A549 (cell line): Measurements from ENCODE around the gene SCN2B. TPM values are rescaled to one million over a fixed set of nuclear protein-coding genes. Genes with fewer than 3 reads are reported as not detected.

Source experiments
- ATAC-seq, 2 experiments: fragments of 200-7000 bp in 1 of 2; fragments of >200 bp in 1 of 2; cut with Nextera tagmentation in 1 of 2; cut with Tn5 transposase in 1 of 2; 3 replicates each; pipeline versions ENCODE4 v1.8.0 to v1.9.1; 2018 to 2020; ENCODE audit warnings: mild to moderate bottlenecking in 1 of 2, moderate library complexity in 1 of 2
- CTCF ChIA-PET: fragments of 300-600 bp; sonication (Branson Sonifier 250); formaldehyde crosslinking; extraction: SDS; loops from one replicate; lab custom pipeline; 2021; ENCODE audit warnings: antibody characterized with exemption, inconsistent platforms; lab: Yijun Ruan, JAX
- POLR2A ChIA-PET: fragments of 350-600 bp; formaldehyde crosslinking; extraction: SDS; loops from one replicate; lab custom pipeline; 2021; ENCODE audit warnings: antibody characterized with exemption, inconsistent platforms; lab: Yijun Ruan, JAX
- DNase-seq, 2 experiments: peaks; one replicate each; pipeline versions ENCODE4 v3.0.0 to v3.0.0-alpha.2; 2011 to 2016; ENCODE audit warnings: low read depth in 1 of 2, low spot score in 1 of 2
- FAIRE-seq: peaks from 2 replicates; lab custom pipeline; 2011; peaks lifted over from hg19 to GRCh38; lab: Jason Lieb, UNC
- H3K27ac ChIP-seq, 2 experiments: fragments of >200 bp; sonication (Bioruptor Twin); formaldehyde crosslinking; 3 replicates each; pipeline ENCODE4 v1.5.1; 2016 to 2017
- H3K4me1 ChIP-seq: fragments of >200 bp; sonication (Bioruptor Twin); formaldehyde crosslinking; 3 replicates; pipeline ENCODE4 v1.6.1; 2016
- H3K4me2 ChIP-seq: fragments of >200 bp; sonication (Bioruptor Twin); formaldehyde crosslinking; 3 replicates; pipeline ENCODE4 v1.6.1; 2016
- H3K4me3 ChIP-seq: fragments of >200 bp; sonication (Bioruptor Twin); formaldehyde crosslinking; 3 replicates; pipeline ENCODE4 v1.5.1; 2016
- H3K9me3 ChIP-seq: fragments of >200 bp; sonication (Bioruptor Twin); formaldehyde crosslinking; 3 replicates; pipeline ENCODE4 v1.6.1; 2016
- BCL3 ChIP-seq: fragments of >200 bp; sonication (Bioruptor Twin); formaldehyde crosslinking; IDR thresholded peaks from 3 replicates; pipeline ENCODE4 v1.6.1; 2016
- BHLHE40 ChIP-seq: IDR thresholded peaks from 2 replicates; pipeline ENCODE4 v1.6.1; 2012; ENCODE audit warnings: low read depth, low read length, inconsistent platforms
- CBX2 ChIP-seq: fragments of 200-600 bp; sonication (generic); IDR thresholded peaks from 2 replicates; pipeline ENCODE4 v1.6.1; 2016; ENCODE audit warnings: low read depth, mild to moderate bottlenecking, borderline replicate concordance
- CEBPB ChIP-seq, 2 experiments: fragments of >200 bp in 1 of 2; sonication (Bioruptor Twin) in 1 of 2; formaldehyde crosslinking in 1 of 2; IDR thresholded peaks; 2 replicates each; pipeline ENCODE4 v1.6.1; 2012 to 2016
- CHD4 ChIP-seq: fragments of 200-600 bp; sonication (generic); IDR thresholded peaks from 2 replicates; pipeline ENCODE4 v1.6.1; 2016; ENCODE audit warnings: antibody characterized with exemption, mild to moderate bottlenecking, borderline replicate concordance
- CTCF ChIP-seq: fragments of >200 bp; sonication (Bioruptor Twin); formaldehyde crosslinking; IDR thresholded peaks from 3 replicates; pipeline ENCODE4 v1.5.1; 2016
- E2F6 ChIP-seq: IDR thresholded peaks from 2 replicates; pipeline ENCODE4 v1.6.1; 2012; ENCODE audit warnings: low read depth, borderline replicate concordance
- EHF ChIP-seq: fragments of 250-450 bp; sonication (Bioruptor Pico); IDR thresholded peaks from 2 replicates; pipeline ENCODE4 v1.5.0; 2020; ENCODE audit warnings: mild to moderate bottlenecking
- ELK1 ChIP-seq: fragments of 150-350 bp; IDR thresholded peaks from 2 replicates; pipeline ENCODE4 v1.6.1; 2014; ENCODE audit warnings: low read depth, mild to moderate bottlenecking, low read length
- FOSB ChIP-seq: fragments of 250-450 bp; sonication (Bioruptor Pico); IDR thresholded peaks from 2 replicates; pipeline ENCODE4 v1.5.0; 2020; ENCODE audit warnings: mild to moderate bottlenecking, moderate library complexity
- FOSL2 ChIP-seq, 2 experiments: fragments of 450-650 bp in 1 of 2; fragments of >200 bp in 1 of 2; sonication (Bioruptor Twin) in 1 of 2; formaldehyde crosslinking; IDR thresholded peaks; 2 replicates each; pipeline versions ENCODE4 v1.5.0 to v1.6.1; 2016 to 2020; ENCODE audit warnings: mild to moderate bottlenecking in 1 of 2, moderate library complexity in 1 of 2
- FOXS1 ChIP-seq: fragments of 250-450 bp; sonication (Bioruptor Pico); IDR thresholded peaks from 2 replicates; pipeline ENCODE4 v1.5.0; 2020; ENCODE audit warnings: mild to moderate bottlenecking, moderate library complexity
- HEYL ChIP-seq: fragments of 250-450 bp; sonication (Bioruptor Pico); IDR thresholded peaks from 2 replicates; pipeline ENCODE4 v1.8.0; 2021; ENCODE audit warnings: mild to moderate bottlenecking, moderate library complexity
- HOXA7 ChIP-seq: fragments of 250-450 bp; sonication (Bioruptor Pico); IDR thresholded peaks from 2 replicates; pipeline ENCODE4 v1.5.0; 2020; ENCODE audit warnings: mild to moderate bottlenecking, moderate library complexity
- JUN ChIP-seq, 2 experiments: fragments of >200 bp; sonication (Bioruptor Twin); formaldehyde crosslinking; IDR thresholded peaks; 2 replicates in 1 of 2; 3 replicates in 1 of 2; pipeline ENCODE4 v1.6.1; 2016 to 2017
- KDM1A ChIP-seq: fragments of 200-600 bp; sonication (generic); IDR thresholded peaks from 2 replicates; pipeline ENCODE4 v1.6.1; 2016; ENCODE audit warnings: low read depth, mild to moderate bottlenecking
- MAZ ChIP-seq: fragments of 150-350 bp; IDR thresholded peaks from 2 replicates; pipeline ENCODE4 v1.6.1; 2014; ENCODE audit warnings: antibody characterized with exemption, low read depth, low read length, borderline replicate concordance
- NR3C1 ChIP-seq: fragments of >200 bp; sonication (Bioruptor Twin); formaldehyde crosslinking; IDR thresholded peaks from 3 replicates; pipeline ENCODE4 v1.6.1; 2017
- PBX3 ChIP-seq: IDR thresholded peaks from 2 replicates; pipeline ENCODE4 v1.6.1; 2012
- RAD21 ChIP-seq, 2 experiments: fragments of >200 bp in 1 of 2; sonication (Bioruptor Twin) in 1 of 2; formaldehyde crosslinking in 1 of 2; IDR thresholded peaks in 1 of 2; conservative IDR thresholded peaks in 1 of 2; 2 replicates in 1 of 2; 3 replicates in 1 of 2; pipeline ENCODE4 v1.6.1; 2012 to 2018; ENCODE audit warnings: inconsistent platforms in 1 of 2
- REST ChIP-seq: fragments of 200-600 bp; sonication (generic); IDR thresholded peaks from 2 replicates; pipeline ENCODE4 v1.6.1; 2016; ENCODE audit warnings: antibody characterized with exemption, mild to moderate bottlenecking, moderate library complexity
- RNF2 ChIP-seq: fragments of 200-600 bp; sonication (generic); IDR thresholded peaks from 2 replicates; pipeline ENCODE4 v1.6.1; 2016; ENCODE audit warnings: low read depth, mild to moderate bottlenecking, antibody characterized with exemption, moderate library complexity, borderline replicate concordance
- SMC3 ChIP-seq: fragments of >200 bp; sonication (Bioruptor Twin); formaldehyde crosslinking; IDR thresholded peaks from 3 replicates; pipeline ENCODE4 v1.6.1; 2018; ENCODE audit warnings: inconsistent platforms
- SREBF2 ChIP-seq: fragments of 450-650 bp; IDR thresholded peaks from 2 replicates; pipeline ENCODE4 v1.6.1; 2014; ENCODE audit warnings: mild to moderate bottlenecking, moderate library complexity
- TP53 ChIP-seq: fragments of 250-450 bp; sonication (Bioruptor Pico); IDR thresholded peaks from 2 replicates; pipeline ENCODE4 v1.5.0; 2021; ENCODE audit warnings: mild to moderate bottlenecking, moderate library complexity
- USF2 ChIP-seq: fragments of 450-650 bp; IDR thresholded peaks from 2 replicates; pipeline ENCODE4 v1.6.1; 2014; ENCODE audit warnings: antibody characterized with exemption
- ZSCAN20 ChIP-seq: fragments of 250-450 bp; sonication (Bioruptor Pico); IDR thresholded peaks from 2 replicates; pipeline ENCODE4 v1.8.0; 2022; ENCODE audit warnings: mild to moderate bottlenecking, moderate library complexity
- WGBS: methylation state at CpG from one replicate; pipeline ENCODE4 v1.1.6; 2017; ENCODE audit errors: missing lambda C conversion rate; 5-methylcytosine and 5-hydroxymethylcytosine counted together
- polyA plus RNA-seq, 4 experiments: library from polyadenylated mRNA; depleted of rRNA in 3 of 4; stranded (reverse); fragments of >200 nt; fragmentation: RNase III in 1 of 4; extraction: RNeasy Plus Mini Kit Qiagen cat#74134 plus additional on column Dnase treatment in 1 of 4; gene quantifications; 2 replicates in 3 of 4; 3 replicates in 1 of 4; pipeline ENCODE4 v1.2.3, GENCODE V29; 2011 to 2017

SCN2B gene
- polyA plus RNA-seq, 2 of the 4 experiments (the other 2 are of a cell fraction): not detected

- no peaks in the 10 kb centered on the region for H3K9me3 ChIP-seq
- H3K4me3 ChIP-seq: no peak overlapping the region
- DNase-seq: no peak
- peaks cover 16% of the 10 kb centered on the region for H3K4me1 ChIP-seq
- H3K4me2 ChIP-seq: no peak overlapping the region
- ChIA-PET CTCF (interaction anchor here (0.6 to 2.4 kb wide), 31 partner anchors 9 to 289 kb away, joined by 3 to 18 read pairs (median 5); partner anchors contain the start of gene MPZL3), POLR2A (no interaction called here)
- no peak for TF ChIP-seq REST
- no peak for TF ChIP-seq KDM1A
- no peak for TF ChIP-seq FOSB
- TF ChIP-seq BHLHE40: no peak
- no peak for TF ChIP-seq HOXA7 (CRISPR knock-in tag)
- no peak for TF ChIP-seq CBX2
- no peak for TF ChIP-seq HEYL (CRISPR knock-in tag)
- no peak for TF ChIP-seq EHF (CRISPR knock-in tag)
- no peak for TF ChIP-seq JUN (IDR thresholded peaks at IDR 0.05)
- TF ChIP-seq CEBPB (IDR thresholded peaks at IDR 0.05): no peak
- H3K27ac ChIP-seq: no peak overlapping the region
- no peak for FAIRE-seq
- 66% methylated on average over 6 of the region's 6 CpGs for WGBS
- no peak for ATAC-seq
Observed at GRCh38 chr11:118199135-118199534, 22.7 kb upstream of the SCN2B start.

- peak overlapping the region; percentile 68 for H3K4me2 ChIP-seq
- POLR2A ChIA-PET: no interaction called here
- TF ChIP-seq ELK1: no peak
- TF ChIP-seq E2F6: no peak
- no peak for TF ChIP-seq HEYL (CRISPR knock-in tag)
- no peak for TF ChIP-seq FOSL2 (IDR thresholded peaks at IDR 0.05)
- TF ChIP-seq FOSL2 (CRISPR knock-in tag; IDR thresholded peaks at IDR 0.05): no peak
- no peak for TF ChIP-seq CHD4
- TF ChIP-seq USF2: no peak
- no peak for TF ChIP-seq TP53 (CRISPR knock-in tag)
- TF ChIP-seq BCL3: no peak
- peak; percentile 70 for TF ChIP-seq CTCF
- TF ChIP-seq SREBF2: no peak
- peak; percentile 74 for TF ChIP-seq SMC3
- TF ChIP-seq FOXS1 (CRISPR knock-in tag): no peak
- TF ChIP-seq ZSCAN20 (CRISPR knock-in tag): no peak
- peak; percentile 83 to 85 for TF ChIP-seq RAD21 (conservative IDR thresholded peaks at IDR 0.05 in 1 of 2, IDR thresholded peaks at IDR 0.05 in 1 of 2)
- TF ChIP-seq CEBPB (IDR thresholded peaks at IDR 0.05): no peak
- TF ChIP-seq RNF2: no peak
- no peak for TF ChIP-seq PBX3
- no peak for TF ChIP-seq MAZ
- TF ChIP-seq NR3C1: no peak
Observed at GRCh38 chr11:118198370-118198769, 21.9 kb upstream of the SCN2B start.

More at GRCh38 chr11:118198370-118198769, 21.9 kb upstream of the SCN2B start:
- WGBS: 0% methylated on average over 9 of the region's 9 CpGs
- Histone ChIP-seq H3K27ac (no peak overlapping the region), H3K4me1 (peaks cover 20% of the 10 kb centered on the region), H3K9me3 (no peaks in the 10 kb centered on the region), H3K4me3 (no peak overlapping the region)
- DNase-seq (peak; percentile 58), ATAC-seq (peak; percentile 70 to 92; a peak in 4 of 6 replicates), FAIRE-seq (no peak)
- CTCF ChIA-PET: interaction anchor here (0.6 to 2.4 kb wide), 55 partner anchors 9 to 356 kb away, joined by 3 to 18 read pairs (median 4); partner anchors contain the start of genes MPZL3 and SCN2B
